GM18867 (cell line): Measurements from ENCODE around the gene WWC1.
A peak's percentile ranks its signal among the peaks of the same experiment; 100 is the strongest.
"Not testable (repeated sequence)": the region's sequence is repeated elsewhere in the genome, so short reads cannot be mapped to it uniquely, and the experiment has no call there.

Experiments used
- ATAC-seq: cut with Tn5 transposase; IDR thresholded peaks from one replicate; pipeline ENCODE4 v1.9.1; 2021; ENCODE audit warnings: mild to moderate bottlenecking, moderate library complexity; ENCODE audit not compliant: unreplicated experiment

The WWC1 gene

DNA sequence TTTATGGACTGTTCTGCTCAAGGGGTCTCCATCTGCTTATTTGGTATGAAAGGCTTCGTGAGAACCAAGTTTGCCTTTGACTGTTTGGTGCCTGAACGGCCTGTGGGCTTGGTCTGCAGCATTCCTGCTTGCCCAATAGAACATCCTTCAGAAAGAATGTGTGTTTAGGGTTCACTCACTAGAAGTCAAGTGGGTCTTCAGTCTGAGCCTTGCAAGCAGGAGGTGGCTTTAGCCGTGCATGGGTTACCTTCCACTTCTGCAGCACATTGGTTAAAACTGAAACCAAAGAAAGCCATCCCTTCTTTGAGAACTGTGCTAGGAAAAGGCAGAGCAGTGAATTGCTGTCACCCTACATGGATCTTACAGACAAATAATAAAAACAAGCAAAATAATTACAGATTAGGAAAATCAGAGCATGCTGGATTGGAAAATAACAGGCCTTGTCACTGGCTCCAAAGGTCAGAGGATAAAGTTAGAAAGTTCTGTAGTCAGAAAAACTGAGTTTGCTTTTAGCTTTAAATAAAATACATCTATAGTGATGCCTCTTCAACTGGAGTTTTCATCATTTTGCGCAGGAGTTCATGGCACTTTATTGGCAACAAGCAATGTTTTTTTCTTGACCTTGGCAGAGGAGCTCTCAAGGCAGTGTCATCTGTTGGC, 16.6 kb downstream of the WWC1 start:
- ATAC-seq = no peak

DNA sequence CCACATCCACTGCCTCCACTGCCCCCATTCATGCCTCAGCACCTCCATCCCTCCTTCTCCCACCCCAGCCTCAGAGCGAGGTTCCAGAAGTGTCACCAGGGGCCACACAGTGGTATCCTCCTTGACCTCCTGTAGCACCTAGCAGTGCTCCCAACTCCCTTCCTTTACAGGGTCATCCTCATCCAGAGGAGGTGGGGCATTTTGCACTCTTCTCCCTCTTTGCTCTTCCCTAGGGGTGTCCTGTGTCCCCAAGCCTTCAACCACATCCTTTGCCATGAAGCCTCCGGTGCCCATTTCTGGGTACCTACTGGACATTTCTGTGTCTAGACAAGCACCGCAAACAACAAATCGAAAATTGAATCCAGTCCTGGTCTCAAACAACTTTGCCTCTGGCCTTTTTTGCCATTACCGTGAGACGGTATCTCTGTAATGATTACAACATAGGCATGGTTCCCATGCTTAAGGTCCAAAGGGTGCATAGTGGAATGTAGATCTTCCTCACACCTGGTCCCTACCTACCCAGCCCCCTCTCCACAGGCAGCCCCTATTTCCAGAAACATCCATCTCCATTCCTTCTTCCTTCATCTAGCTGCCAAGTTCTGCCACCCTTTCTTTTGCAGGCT, 17.6 kb downstream of the WWC1 start:
- ATAC-seq = no peak

DNA sequence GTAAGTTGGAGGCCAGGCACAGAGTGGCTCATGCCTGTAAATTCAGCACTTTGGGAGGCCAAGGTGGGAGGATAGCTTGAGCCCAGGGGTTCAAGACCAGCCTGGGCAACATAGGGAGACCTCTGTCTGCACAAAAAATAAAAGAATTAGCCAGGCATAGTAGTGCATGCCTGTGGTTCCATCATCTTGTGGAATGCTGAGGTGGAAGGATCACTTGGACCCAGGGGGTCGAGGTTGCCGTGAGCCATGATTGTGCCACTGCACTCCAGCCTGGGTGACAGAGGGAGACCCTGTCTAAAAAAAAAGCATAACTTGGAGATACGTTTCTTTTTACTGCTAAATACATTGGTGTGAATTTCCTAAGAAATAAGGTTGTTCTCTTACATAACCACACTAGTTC, 19.1 kb downstream of the WWC1 start:
- not testable (repeated sequence) for ATAC-seq

GRCh38 chr5:168311061-168311566, 19.7 kb downstream of the WWC1 start:
- no peak for ATAC-seq

DNA sequence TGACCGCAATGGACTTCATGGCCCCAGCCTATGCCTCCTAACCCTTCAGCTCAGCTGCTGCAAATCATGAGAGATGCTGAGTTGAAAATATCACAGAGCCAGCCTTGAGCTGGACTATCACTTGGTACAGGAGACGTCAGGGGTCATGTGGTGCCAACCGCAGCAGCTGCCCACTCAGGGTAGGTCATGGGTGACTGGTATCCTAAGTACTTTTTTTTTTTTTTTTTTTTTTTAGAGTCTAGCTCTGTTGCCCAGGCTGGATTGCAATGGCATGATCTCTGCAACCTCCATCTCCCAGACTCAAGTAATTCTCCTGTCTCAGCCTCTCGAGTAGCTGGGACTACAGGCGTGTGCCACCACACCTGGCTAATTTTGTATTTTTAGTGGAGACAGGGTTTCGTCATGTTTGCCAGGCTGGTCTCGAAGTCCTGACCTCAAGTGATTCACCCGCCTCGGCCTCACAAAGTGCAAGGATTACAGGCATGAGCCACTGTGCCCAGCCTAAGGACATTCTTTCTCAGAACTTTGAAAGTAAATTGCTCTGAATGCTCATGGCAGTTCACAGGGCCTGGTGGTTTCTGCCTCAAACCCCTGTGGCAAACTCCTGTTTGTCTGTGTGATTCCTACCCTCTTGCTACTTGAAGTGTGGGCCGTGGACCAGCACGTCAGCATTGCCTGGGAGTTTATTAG, 21.3 kb downstream of the WWC1 start:
- no peak for ATAC-seq

DNA sequence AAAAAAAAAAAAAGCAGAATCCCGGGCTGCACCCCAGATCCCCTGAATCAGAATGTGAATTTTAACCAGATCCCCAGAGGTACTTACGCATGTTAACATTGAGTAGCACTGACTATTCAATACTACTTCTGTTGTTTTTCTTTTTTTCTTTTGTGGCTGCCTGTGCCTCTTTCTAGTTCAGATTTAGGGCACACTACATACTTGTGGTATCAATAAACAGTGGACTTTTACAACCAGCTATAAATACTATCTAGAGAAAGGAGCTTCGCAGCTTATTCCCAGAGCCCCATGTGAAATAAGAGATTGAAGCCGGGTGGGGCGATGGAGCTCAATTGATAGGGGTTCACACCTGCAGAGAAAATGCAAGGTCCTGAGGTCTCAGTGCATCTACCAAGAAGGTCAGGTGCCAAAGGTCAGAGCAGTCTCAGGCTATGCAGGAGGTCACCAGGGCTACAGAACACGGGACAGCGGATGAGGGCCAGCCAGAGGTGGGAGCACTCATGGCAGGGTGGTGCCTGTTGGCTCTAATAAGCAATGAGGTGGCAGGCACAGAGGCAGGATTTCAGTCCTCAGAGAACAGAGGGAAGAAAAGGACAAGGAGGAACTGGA, 22.3 kb downstream of the WWC1 start:
- ATAC-seq = no peak

DNA sequence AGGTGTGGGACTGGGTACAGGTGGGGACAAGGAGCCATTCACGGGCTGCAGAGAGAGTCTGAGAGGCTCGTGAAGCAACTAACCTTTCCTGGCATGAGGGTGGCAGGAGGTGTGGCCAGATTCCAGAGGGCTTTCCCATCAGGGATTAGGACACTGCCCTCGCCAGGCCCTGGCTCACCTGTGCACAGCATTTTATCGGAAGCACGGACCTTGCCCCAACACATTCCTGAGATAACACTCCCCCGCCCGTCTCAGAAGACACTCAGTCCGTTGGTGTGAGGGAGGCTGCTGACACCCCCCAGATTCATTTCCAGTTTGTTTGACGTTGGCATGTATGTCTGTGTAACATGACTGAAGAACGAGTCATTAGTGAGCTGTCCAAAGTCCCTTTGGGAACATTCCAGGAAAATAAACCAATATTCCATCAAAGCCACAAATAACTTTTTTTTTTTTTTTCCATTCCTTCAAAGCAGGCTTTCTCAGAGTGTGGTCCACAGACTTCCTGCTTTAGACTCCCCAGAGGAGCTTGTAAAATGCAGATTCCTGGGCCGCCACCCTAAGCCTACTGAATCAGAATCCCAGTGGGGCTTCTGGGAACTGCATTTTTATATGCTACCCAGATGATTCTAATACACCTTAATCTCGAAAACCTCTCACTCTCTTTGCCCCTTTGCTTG, 23.4 kb downstream of the WWC1 start:
- ATAC-seq = no peak

GRCh38 chr5:168315416-168316138, 24.1 kb downstream of the WWC1 start:
- ATAC-seq = no peak

DNA sequence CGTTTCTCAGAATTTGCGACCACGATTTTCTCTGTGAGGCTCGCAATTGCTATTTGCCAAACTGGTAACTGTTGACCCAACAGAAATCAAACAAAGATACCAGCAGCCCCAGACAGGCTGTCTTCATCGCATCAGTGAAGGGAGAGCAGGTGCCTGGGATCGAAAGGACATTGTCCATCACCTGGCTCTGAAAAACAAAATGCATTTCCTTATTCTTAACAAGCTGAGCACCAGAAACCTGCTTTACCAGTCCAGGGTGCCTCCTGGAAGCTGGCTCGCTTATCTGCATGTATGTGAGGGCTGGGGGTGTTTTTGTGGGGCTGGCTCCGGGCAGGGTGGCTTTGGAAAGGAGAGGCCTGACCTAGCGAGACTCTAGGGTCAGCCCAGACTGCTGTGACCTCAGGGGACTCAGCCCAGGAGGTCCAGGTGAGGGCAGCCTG, 24.7 kb downstream of the WWC1 start:
- no peak for ATAC-seq

- no peak for ATAC-seq
Observed at GRCh38 chr5:168317096-168317520, 25.7 kb downstream of the WWC1 start.

- ATAC-seq = no peak
Observed at GRCh38 chr5:168317521-168318147, 26.2 kb downstream of the WWC1 start.

GRCh38 chr5:168318240-168318639, 26.8 kb downstream of the WWC1 start:
- peak; percentile 84 for ATAC-seq

DNA sequence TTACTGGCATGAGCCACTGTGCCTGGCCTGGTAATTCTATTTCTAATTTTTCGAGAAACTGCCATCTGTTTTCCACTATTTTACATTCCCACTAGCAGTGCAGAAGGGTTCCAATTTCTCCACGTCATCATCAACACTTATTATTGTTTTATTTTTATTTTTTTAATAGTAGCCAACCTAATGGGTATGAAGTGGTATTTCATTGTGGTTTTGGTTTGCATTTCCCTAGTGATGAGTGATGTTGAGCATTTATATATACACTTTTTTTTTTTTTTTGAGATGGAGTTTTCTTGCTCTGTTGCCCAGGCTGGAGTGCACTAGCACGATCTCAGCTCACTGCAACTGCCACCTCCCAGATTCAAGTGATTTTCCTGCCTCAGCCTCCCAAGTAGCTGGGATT, 28.3 kb downstream of the WWC1 start:
- no peak for ATAC-seq

DNA sequence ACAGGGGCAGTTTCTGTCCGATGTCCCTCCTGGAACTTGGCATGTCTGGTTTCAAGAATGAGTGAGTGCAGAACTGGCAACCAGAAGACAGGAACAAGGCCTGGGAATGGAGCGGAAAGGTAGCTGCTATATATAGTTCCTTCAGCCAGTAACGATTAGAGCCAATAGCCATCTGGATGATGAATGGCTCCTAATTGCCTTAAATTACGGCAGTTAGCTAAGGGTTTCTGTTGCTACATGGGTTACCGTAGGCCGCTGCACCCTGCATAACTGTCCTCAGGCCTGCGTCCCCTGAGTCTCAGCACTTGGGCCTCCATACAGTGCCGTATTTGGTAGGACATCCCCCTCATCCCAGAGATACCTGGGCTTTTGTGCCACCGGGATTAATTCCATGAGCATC, 29.4 kb downstream of the WWC1 start:
- ATAC-seq = no peak

- no peak for ATAC-seq
Observed at GRCh38 chr5:168324859-168325630, 33.6 kb downstream of the WWC1 start.

DNA sequence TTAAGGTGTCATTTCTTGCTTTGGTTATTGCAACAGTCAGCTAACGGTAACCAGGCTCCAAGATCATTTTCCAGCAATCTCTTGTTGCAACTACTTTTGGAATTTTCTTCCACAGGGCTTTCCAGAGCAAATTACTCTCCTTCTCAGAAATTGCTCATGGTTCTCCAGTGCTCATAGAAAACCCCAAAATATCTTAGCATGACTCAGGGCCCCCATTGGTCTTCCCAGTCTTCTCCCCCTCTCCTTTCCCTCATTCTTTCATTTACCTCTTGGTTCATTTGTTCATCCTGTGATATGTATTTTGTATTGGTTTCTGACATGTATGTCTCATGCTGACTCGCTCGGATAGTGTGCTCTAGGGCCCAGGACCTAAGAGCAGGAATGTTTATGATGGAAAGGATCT, 35.6 kb downstream of the WWC1 start:
- ATAC-seq = no peak

DNA sequence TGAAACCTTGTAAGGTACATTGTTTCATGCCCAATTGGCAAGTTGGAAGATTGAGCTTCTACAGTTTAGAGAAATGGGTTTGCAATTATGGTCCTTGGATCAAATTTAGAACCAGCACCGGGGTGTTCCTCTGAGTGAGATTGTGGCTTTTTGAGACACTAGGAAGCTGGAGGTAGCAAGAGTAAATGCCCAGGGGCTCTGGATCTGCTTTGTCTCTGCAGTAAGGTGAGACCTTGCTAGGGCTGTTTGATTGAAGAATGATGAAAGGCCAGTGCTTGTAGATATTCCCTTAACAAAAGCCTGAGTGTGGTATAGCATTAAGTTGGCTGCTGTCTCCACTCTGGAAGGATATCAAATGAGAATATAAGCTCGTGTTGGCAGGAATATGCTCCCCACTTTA, 36.0 kb downstream of the WWC1 start:
- no peak for ATAC-seq

DNA sequence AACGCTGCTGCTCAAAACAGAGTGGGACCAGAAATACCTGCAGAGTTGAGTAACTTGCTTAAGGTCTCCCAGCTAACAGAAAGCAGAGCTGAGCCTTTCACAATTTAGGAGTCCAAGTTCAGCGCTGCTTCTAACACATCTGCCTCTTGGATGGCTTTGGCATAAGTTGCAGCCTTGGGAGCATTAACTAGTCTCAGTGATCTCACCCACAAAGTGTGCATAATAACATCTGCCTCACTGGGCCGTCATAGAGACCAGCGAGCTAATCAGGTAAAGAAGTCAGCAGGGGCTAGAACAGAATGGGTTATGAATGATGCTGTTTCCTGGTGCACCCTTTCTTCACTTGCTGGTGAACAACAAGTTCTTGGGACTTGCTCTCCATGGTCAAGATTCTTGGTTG, 36.5 kb downstream of the WWC1 start:
- no peak for ATAC-seq

- peak; percentile 75 for ATAC-seq
Observed at GRCh38 chr5:168328814-168329213, 37.4 kb downstream of the WWC1 start.
